ENCODE measurements around the gene ME2. TPM values are rescaled to one million over a fixed set of nuclear protein-coding genes. Genes with fewer than 3 reads are reported as not detected.
A peak's percentile ranks its signal among the peaks of the same experiment; 100 is the strongest.
"Not testable (repeated sequence)": the region's sequence is repeated elsewhere in the genome, so short reads cannot be mapped to it uniquely, and the experiment has no call there.

The ME2 gene
- total RNA-seq, 3 donors from 2014 or later (not counting 1 experiment from before 2014, with no cell fraction given): 42.4 to 61.3 (median 43.5) TPM

DNA sequence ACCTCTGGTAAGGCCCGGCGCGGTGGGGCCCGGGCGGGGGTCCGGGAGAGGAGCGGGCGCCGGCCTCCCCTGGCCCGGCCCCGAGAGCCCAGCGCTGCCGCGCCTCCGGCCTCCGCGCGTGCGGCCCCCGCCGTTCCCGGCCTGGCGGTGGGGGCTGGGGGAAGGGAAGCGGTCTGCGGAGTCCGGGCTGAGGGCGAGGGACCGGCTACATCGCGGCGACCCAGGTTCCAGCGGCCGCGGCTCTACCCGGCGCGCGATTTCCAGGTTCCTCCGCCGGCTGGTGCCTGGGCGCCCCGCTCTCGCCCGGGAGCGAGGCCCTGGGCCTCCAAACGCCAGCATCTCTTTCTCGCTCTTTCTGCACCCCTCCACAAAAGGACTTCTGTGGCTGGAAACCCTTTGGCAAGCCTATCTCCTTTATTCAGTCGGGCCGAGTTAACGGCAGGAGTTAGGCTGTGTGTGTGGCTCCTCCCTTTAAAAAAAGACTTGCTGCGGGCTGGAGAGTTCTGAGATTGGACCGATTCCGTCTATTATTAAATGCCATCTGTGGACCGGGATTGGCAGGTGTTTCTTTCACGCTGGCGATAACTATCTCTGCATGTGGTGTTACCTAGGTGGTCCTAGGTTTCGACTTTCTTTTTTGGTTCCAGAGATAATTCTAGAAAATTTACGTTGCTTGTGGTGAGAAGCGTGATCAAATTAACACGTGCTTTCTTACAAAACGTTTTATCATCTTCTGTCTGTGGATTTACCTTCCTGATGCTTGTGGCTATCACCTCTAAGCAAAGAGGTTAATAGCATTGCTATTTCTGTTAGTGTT is 592 bp downstream of the ME2 start:
- H3K9me3 Mint-ChIP-seq: no peaks in the 10 kb centered on the region
- TF ChIP-seq, protein P1, sequence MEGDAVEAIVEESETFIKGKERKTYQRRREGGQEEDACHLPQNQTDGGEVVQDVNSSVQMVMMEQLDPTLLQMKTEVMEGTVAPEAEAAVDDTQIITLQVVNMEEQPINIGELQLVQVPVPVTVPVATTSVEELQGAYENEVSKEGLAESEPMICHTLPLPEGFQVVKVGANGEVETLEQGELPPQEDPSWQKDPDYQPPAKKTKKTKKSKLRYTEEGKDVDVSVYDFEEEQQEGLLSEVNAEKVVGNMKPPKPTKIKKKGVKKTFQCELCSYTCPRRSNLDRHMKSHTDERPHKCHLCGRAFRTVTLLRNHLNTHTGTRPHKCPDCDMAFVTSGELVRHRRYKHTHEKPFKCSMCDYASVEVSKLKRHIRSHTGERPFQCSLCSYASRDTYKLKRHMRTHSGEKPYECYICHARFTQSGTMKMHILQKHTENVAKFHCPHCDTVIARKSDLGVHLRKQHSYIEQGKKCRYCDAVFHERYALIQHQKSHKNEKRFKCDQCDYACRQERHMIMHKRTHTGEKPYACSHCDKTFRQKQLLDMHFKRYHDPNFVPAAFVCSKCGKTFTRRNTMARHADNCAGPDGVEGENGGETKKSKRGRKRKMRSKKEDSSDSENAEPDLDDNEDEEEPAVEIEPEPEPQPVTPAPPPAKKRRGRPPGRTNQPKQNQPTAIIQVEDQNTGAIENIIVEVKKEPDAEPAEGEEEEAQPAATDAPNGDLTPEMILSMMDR (IDR thresholded peaks at IDR 0.05): no peak
- DNase-seq (peak in 1 of 2 donors; percentile 71), ATAC-seq (peak; percentile 10 to 53 (median 46))
- no peaks in the 10 kb centered on the region for H3K36me3 ChIP-seq (ENCODE audit: control insufficient read depth, insufficient read depth, low read length)
- H3K4me3 ChIP-seq (ENCODE audit: low read length): peak overlapping the region; percentile 96
- peaks cover 37% of the 10 kb centered on the region for H3K4me1 ChIP-seq (ENCODE audit: control insufficient read depth, insufficient read depth, low read length)
- peak overlapping the region; percentile 99 for H3K27ac ChIP-seq (ENCODE audit: low read length)
- peak overlapping the region; percentile 99 to 100 for H3K27ac Mint-ChIP-seq
- H3K27me3 ChIP-seq (ENCODE audit: control insufficient read depth, insufficient read depth, low read length): no peaks in the 10 kb centered on the region
- H3K27me3 Mint-ChIP-seq (ENCODE audit: low read depth in 2 of 2): no peaks in the 10 kb centered on the region
- H3K9me3 ChIP-seq (ENCODE audit: control insufficient read depth, insufficient read depth, low read length): no peaks in the 10 kb centered on the region
- H3K4me3 Mint-ChIP-seq: peak overlapping the region; percentile 96
- intact Hi-C loops (cut with micrococcal nuclease): loop anchor here (1.0 to 10.0 kb wide), 6 partner anchors 150 to 595 kb away; partner anchors contain the start of genes CXXC1, MBD1 and MEX3C
- H3K36me3 Mint-ChIP-seq: no peaks in the 10 kb centered on the region
- H3K4me1 Mint-ChIP-seq: peaks cover 26 to 32% of the 10 kb centered on the region in 2 donors
- WGBS (ENCODE audit: insufficient coverage): under 1% methylated on average over 61 of the region's 61 CpGs

DNA sequence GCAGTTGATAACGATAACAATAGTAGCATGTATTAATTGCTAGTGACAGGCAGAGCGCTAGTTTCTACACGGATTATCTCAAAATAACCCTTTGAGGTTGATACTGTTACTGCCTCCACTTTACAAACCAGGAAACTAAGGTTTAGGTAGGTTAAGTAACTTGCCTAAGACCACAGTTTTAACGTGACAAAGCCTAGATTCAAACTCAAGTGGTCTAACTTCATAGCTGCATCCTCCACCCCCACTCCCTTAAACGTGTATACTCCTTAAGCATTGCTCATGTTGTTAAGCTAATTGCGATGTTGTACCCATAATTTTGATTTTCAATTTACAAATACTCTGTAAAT is 1.2 kb downstream of the ME2 start:
- Mint-ChIP-seq H3K4me3 (peak overlapping the region; percentile 96), H3K27me3 (ENCODE audit: low read depth in 2 of 2) (no peaks in the 10 kb centered on the region), H3K36me3 (no peaks in the 10 kb centered on the region), H3K27ac (peak overlapping the region; percentile 99 to 100), H3K9me3 (no peaks in the 10 kb centered on the region), H3K4me1 (peaks cover 26 to 32% of the 10 kb centered on the region in 2 donors)
- Histone ChIP-seq H3K27ac (ENCODE audit: low read length) (peak overlapping the region; percentile 89), H3K36me3 (ENCODE audit: control insufficient read depth, insufficient read depth, low read length) (no peaks in the 10 kb centered on the region), H3K4me1 (ENCODE audit: control insufficient read depth, insufficient read depth, low read length) (peaks cover 37% of the 10 kb centered on the region), H3K9me3 (ENCODE audit: control insufficient read depth, insufficient read depth, low read length) (no peaks in the 10 kb centered on the region), H3K4me3 (ENCODE audit: low read length) (peak overlapping the region; percentile 96), H3K27me3 (ENCODE audit: control insufficient read depth, insufficient read depth, low read length) (no peaks in the 10 kb centered on the region)
- DNase-seq (no peak), ATAC-seq (peak in 1 of 3 donors; percentile 27)
- WGBS (ENCODE audit: insufficient coverage): 0% methylated on average over 3 of the region's 6 CpGs
- intact Hi-C loops (cut with micrococcal nuclease): no loop called here
- TF ChIP-seq, protein P1 (IDR thresholded peaks at IDR 0.05): no peak

DNA sequence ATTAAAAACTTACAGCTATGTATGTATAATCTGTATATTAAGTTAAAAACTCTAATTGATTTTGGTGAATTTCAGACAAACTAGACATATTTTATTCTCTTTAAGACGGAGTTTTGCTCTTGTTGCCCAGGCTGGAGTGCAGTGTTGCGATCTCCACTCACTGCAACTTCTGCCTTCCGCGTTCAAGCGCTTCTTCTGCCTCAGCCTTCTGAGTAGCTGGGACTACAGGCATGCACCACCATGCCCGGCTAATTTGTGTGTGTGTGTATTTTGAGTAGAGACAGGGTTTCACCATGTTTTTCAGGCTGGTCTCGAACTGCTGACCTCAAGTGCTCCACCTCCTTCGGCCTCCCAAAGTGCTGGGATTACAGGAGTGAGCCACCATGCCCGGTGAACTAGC is 2.0 kb downstream of the ME2 start:
- ATAC-seq; H3K4me3 ChIP-seq (ENCODE audit: low read length); H3K36me3 ChIP-seq (ENCODE audit: control insufficient read depth, insufficient read depth, low read length); DNase-seq; H3K9me3 Mint-ChIP-seq; H3K27me3 ChIP-seq (ENCODE audit: control insufficient read depth, insufficient read depth, low read length); intact Hi-C loops (cut with micrococcal nuclease); H3K9me3 ChIP-seq (ENCODE audit: control insufficient read depth, insufficient read depth, low read length); H3K4me3 Mint-ChIP-seq; H3K36me3 Mint-ChIP-seq; H3K27me3 Mint-ChIP-seq (ENCODE audit: low read depth in 2 of 2); H3K27ac ChIP-seq (ENCODE audit: low read length): not testable (repeated sequence)
- Mint-ChIP-seq H3K27ac (peak overlapping the region in 1 of 2 donors; percentile 99), H3K4me1 (peaks cover 26 to 32% of the 10 kb centered on the region in 2 donors)
- peaks cover 37% of the 10 kb centered on the region for H3K4me1 ChIP-seq (ENCODE audit: control insufficient read depth, insufficient read depth, low read length)
- 95% methylated on average over 8 of the region's 9 CpGs for WGBS (ENCODE audit: insufficient coverage)

DNA sequence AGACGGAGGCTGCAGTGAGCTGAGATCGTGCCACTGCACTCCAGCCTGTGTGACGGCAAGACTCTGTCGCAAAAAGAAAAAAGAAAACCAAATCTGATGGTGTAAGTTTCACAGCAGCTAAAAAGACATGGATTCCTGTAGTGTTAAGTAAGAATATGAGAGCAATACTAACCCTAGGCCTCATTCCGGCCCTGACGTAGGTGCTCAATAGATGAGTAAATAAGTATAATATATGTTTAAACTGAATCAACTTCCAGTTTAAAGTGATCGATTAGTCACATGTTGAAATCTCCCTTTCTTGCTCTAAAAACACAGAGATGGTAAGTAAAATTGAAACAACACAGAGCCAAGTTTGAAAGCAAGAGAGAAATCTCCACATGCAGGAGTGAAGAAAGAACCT is 8.0 kb downstream of the ME2 start:
- H3K27me3 Mint-ChIP-seq (ENCODE audit: low read depth in 2 of 2): no peaks in the 10 kb centered on the region
- DNase-seq (no peak), ATAC-seq (no peak)
- Histone ChIP-seq H3K36me3 (ENCODE audit: control insufficient read depth, insufficient read depth, low read length) (peaks cover 5% of the 10 kb centered on the region), H3K27ac (ENCODE audit: low read length) (no peak overlapping the region), H3K9me3 (ENCODE audit: control insufficient read depth, insufficient read depth, low read length) (peaks cover 10% of the 10 kb centered on the region), H3K27me3 (ENCODE audit: control insufficient read depth, insufficient read depth, low read length) (no peaks in the 10 kb centered on the region), H3K4me1 (ENCODE audit: control insufficient read depth, insufficient read depth, low read length) (peaks cover 9% of the 10 kb centered on the region), H3K4me3 (ENCODE audit: low read length) (no peak overlapping the region)
- H3K4me3 Mint-ChIP-seq: no peak overlapping the region
- H3K9me3 Mint-ChIP-seq: peaks cover 0 to 8% of the 10 kb centered on the region in 2 donors
- TF ChIP-seq, protein P1 (IDR thresholded peaks at IDR 0.05): no peak
- peaks cover 12% of the 10 kb centered on the region for H3K36me3 Mint-ChIP-seq
- WGBS (ENCODE audit: insufficient coverage): 82% methylated on average over 6 of the region's 7 CpGs
- peaks cover 11 to 19% of the 10 kb centered on the region in 2 donors for H3K4me1 Mint-ChIP-seq
- intact Hi-C loops (cut with micrococcal nuclease): no loop called here
- no peak overlapping the region for H3K27ac Mint-ChIP-seq

All from natural killer cell (primary cell).